ENCODE measurements around the gene ACO1.

The ACO1 gene

DNA sequence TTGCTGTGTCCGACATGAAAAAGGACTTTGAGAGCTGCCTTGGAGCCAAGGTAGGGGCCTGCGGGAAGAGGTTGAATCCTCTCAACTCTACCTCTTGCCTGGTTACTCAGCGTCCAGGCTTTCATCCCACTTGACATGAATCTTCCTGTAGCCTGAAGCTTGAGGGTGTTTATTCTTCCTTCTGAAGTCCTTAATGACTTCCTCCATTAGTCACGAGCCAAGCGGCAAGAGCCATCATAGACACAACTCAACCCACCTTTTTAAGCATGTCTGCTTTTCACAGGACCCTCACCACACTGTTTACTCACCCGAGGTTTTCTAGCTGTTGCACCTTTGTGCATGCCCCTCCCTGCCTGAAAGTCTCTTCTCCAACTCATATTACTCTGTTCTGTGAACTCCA, 40.2 kb downstream of the ACO1 start:
- no peak for DNase-seq

DNA sequence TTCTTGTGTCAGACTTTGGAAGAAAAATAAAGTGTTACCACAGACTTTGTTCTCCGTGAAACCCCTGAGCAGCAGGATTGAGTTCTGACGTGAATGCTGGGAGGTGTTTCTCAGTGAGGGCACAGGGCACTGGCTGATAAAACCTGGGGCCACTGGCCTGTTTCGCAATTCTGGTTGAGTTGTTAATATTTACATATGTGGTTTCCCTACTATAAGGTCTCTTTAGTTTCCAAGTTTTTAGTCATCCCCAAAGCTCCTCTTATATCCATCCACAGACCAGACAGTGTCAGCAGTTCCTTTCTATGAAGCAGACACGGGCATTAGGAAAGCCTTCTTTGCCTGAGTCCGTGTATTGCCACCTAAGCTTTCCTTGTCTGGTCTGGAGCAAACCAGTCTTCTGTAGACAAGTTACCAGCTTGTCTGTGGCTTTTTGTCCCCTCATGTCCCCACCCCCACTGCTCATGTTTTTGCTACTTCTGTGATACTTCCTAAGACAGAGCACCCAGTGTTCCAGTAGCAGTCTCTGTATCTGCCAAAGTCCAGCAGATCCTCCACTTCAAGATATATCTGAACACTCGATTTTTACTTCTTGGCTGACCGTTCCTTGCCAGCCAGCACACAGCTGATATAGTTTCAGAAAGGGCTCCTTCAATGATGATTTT, 42.0 kb downstream of the ACO1 start:
- no peak for DNase-seq

DNA sequence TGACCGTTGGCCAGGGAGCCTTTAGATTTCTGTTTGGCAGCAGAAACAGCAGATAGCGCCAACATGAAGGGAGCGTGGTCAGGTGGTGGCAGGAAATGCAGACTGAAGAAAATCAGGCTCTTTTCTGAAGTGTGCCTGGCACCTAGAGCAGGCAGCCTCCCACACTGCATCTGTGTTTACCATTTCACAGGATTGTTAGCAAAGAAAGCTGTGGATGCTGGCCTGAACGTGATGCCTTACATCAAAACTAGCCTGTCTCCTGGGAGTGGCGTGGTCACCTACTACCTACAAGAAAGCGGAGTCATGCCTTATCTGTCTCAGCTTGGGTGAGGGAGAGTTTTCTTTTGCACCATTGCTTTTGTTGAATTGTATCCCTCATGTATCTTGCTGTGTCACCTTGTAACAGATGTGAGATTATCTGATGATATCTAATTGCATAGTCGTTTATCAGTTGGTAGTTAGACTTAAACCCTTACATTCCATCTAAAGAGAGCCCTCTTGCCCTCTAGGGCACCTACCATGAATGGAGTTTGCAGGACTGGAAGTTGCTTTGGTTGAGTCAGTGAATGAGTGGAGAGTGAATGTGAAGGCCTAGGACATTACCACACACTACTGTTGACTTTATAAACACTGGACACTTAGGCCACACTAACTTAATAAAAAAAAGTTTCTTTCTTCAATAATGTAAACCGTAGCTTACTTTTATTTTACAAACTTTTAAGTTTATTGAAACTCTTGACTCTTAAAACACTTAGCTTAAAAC, 42.8 kb downstream of the ACO1 start:
- no peak for DNase-seq

DNA sequence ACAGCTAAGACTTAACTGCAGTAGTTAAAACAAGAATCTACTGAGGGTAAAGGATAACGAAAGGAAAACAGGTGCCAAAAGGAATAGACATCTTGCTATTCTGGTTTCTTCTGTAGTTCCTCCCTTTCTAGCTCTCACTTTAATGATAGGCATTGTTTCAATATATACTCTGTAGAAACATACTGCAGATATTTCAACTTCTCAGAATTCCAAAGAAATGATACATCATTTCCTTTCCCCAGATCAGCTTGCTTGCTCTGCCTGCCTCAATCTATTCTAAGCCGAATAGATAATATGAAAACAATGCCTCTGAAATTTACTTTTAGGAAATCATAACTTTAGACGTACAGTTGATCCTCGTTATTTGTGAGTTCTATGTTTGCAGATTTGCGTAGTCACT, 46.3 kb downstream of the ACO1 start:
- DNase-seq = no peak

DNA sequence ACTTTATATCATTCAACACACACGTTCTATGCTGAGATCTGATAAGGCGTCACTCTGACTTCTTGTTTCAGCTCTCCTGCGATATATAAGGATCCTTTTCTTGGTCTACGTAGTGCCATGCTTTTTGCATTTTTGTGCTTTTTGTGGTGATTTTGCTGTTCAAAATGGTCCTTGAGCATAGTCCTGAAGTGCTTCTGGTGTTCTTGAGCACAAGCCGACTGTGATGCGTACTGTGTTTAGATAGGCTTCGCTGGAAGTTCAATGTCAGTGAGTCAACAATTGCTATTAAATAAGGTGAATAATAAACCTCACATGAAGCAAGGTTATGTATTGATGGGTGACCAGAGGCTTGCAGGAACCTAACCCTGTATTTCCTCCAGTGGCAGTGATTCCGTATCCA, 46.8 kb downstream of the ACO1 start:
- no peak for DNase-seq

DNA sequence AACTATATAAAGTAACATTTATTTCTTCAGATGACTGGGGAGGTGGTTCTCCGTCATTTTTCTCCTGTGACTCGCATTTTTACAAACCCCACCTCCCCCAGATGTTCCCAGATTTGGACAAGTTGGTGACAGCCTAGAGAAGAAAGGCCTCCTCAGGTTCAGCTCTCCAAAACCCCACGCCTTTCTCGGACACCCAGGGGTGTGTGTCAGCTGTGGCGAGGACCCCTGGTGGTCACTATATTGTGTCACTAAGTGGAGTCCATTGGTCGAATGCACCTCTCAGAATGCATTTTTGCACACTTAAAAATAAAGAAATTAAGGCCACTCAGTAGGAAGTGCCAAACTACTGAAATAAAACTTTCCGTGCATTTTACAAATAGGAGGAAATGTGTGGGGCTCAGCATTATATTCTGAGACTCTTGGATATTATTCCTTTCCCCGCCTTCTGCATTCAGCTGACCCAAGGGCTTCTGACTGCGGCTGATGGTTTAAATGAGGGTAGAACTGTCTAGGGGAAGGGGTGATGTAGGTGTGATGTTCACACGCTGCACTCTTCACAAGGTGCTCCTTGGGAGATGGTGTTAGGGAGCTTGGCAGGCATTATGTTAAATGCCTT, 47.6 kb downstream of the ACO1 start:
- DNase-seq = peak; percentile 54

DNA sequence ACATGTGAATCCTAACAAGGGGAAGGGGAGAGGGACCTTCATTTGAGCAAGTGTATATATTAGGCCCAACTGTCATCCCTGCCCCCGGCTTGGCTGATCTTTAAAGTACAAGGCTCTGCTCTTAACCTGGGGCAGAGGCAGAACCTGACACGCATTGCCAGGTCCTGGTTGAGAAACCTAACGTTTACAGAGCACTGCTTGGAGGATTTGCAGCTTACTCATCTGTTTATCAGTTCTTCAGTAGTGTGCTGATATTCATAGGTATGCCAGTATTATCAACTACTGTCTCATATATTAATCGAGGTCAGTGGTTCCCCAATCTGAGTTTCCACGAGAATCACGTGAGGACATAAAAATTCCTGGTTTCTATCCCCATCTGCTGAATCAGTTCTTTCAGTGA, 50.4 kb downstream of the ACO1 start:
- no peak for DNase-seq

DNA sequence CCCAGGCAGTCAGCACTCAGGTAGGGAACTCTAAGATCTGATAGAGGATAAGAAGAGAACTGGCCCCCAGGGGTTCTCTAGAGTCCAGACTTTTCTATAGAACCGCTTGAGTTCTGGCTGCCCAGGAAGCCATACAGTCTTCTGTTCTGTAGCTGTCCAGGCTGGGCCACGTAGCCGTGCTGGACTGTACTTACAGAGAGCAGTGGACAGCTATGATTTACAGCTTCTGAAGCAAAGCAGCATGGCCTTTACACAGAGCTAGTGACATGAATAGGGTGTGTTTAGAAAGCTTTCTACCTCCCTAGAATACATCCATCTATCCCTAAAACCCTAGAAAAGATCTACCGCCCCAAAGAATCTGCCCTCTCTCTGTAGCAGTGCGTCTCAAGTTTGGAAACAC, 57.2 kb downstream of the ACO1 start:
- no peak for DNase-seq

DNA sequence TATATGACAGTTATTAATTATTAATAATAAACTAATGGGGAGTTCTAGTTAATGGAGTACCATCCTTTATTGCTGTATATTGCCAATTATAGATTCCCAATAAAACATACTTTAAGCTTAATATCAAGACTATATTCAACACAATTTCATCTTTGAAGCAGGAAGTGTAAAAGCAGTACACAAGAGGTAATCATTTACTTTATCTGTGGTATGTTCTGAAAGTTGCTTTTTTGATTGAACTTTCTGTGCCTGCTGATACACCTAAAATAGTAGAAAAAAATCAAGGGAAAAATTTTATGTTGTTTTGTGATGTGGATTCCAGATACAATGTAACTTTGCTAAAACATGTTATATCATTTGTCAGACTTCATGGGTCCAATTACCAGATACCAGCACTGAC, 58.0 kb downstream of the ACO1 start:
- no peak for DNase-seq

DNA sequence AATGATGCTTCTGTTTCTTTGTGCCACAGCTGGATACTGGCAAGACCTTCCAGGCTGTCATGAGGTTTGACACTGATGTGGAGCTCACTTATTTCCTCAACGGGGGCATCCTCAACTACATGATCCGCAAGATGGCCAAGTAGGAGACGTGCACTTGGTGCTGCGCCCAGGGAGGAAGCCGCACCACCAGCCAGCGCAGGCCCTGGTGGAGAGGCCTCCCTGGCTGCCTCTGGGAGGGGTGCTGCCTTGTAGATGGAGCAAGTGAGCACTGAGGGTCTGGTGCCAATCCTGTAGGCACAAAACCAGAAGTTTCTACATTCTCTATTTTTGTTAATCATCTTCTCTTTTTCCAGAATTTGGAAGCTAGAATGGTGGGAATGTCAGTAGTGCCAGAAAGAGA, 65.5 kb downstream of the ACO1 start:
- no peak for DNase-seq

DNA sequence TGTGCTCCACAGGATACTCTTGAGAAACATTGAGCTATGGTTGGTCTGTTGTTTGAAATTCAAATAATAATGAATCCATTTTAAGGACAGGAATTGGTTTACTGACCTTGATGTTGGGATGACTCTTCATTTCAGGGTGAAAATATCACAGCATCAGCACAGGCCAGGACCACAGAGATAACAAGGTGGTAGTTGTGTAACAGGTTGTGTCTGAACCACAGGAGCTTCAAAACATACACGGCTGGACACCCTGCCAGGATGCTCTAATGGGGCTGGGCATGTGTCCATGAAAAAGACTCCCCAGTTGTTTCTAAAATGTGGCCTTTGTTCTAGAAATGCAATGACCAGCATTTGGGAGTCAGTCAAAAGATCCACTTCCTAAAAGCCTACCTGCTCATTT, 69.8 kb downstream of the ACO1 start:
- DNase-seq = no peak

DNA sequence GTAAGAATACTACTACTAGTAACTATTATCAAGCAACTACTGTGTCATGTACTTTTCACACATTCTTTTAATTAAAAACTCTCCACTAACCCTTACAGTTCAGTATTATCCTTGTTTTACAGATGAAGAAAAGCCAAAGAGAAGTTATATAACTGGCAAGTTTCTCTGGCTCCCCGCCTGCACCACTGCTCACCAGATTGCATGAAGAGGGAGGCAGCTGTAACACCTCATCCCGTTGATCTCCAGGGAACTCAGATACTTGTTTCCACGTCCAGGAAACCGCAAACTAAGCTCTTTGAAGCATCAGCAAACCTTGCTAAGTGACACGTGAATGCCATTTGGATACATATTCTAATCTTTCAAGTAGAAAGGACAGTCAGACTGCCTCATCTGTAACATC, 71.3 kb downstream of the ACO1 start:
- DNase-seq = no peak

DNA sequence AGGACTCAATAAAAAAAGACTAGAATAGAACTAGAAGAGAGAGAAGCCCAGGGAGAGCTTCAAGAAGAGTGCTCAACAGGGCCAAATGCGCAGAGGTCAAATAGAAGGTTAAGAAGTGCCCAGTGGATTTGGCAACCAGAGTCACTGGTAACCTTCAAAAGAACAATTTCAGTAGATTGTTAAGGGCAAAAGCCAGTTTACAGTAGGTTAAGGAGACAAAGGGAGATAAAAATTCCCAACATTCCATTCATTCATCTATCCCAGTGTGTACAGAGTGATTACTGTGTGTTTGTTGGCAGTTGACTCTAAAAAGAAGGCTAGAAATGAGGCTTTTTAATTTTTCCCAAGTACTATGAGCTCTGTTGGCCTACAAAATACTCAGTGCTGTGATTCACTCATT, 72.1 kb downstream of the ACO1 start:
- DNase-seq = no peak

DNA sequence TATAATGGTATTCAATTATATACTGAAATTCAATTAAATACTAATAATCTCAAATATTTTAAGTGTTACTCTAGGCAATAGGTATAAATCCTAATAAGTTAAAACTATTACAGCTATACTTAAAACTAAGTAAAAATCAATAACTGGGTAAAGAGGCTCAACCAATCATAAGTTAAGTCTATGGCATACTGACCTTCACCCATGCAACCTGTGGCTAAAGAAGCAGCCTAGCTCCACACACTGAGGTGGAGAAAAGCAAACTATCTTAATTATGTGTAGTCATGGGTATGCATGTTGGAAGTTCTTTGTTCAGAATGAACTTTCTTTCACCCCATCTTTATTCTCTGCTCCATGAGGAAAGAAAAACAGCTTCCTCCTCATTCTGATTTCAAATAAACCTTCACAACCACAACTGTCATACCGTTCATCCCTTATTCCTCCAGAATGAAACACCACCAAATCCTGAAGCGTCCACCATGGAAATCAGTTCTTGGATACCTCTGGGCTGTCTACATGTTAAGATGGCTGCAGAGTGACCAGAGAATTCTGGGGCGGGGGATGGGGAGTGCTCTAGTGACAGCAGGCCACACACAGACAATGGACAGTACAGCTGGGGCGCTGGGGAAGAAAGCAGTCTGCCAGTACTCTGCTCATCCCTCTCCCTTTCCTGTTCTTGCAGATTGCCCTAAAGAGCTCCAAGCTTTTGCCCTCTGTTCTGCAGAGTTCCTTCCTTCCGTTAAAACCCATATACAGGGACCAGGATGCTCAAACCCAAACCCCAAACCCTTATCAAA, 79.3 kb downstream of the ACO1 start:
- DNase-seq = no peak

DNA sequence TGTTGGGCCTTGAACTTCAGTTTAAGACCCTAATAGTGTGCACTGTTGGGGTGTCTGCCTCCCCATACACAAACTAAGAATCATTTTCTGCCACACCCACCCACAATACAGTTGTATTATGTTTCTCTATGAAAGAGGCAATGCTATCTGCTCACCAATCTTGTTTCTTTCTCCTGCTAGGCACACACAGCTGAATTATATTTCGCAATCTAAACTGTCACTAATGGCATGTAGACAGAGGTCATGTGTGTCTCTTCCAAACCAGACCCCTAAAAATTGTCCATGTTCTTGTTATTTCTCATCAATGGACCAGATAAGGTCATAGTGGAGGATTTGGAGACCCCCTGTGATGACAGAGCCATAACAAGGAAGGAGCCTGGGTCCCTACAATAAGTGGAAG, 84.3 kb downstream of the ACO1 start:
- DNase-seq = no peak

DNA sequence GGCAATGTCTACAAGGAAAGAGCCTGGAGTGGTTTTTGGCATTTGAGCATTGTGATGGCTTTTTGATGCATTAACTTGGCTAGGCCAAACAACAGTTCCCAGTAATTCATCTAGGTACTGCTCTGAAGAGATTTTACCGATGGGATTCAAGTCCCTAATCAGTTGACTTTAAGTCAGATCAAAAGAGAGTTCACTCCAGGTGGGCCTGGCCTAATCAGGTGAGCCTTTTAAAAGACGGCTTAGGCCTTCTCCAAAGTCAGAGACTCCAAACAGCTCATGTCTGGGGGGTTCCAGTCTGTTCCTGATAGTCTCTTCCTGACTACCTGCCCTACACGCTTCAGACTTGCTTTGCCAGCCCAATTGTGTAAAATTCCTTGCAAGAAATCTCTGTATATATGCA, 87.9 kb downstream of the ACO1 start:
- no peak for DNase-seq

DNA sequence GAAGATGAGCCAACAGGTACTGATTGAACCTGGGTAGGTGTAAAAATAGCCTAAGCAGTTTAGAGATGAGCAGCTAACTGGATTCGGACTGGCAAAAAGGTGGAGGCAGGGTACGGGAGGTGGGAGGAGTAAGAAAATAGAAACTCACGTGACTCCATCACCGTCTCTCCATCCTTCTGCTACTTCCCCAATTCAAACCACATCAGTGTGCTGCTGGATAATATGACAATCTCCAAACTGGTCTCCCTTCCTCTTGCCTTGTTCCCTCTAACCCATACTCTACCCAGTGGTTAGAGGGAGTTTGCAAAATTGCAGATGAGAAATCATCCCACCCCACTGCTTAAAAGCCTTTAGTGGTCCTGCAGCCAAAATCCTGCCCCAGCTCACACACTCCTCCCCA, 98.9 kb downstream of the ACO1 start:
- no peak for DNase-seq

DNA sequence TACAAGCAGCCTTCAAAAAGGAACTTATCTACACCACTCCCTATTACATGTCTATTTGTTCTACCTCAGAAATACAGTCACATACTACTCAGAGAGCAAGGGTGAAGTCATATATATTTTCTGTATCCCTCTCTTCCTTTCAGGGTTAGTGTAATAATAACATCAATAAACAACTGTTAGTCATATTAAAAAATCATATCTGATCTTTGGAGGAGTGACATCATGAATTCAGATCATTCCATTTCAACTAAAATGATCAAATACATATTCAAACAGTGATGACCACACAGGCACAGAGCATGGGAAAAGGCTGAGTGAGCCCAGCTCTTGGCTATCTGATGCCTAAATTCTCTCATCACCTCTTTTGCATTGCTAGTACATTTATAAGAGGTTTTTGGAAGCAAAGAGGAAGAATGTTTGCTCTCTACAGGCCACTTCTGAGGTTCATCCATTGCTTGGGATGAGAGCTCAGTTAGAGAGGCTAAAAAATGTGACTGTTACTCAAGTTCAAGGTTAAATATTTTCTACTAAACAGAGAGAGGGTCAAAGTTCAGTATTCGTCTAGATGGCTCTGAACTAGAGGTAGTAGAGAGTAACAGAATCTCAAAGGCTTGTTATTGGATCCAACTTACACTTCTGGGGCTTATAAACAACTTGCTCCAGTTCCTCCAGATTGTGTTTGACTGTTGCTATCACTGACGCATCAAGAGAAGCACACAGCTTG, 102.6 kb downstream of the ACO1 start:
- no peak for DNase-seq

DNA sequence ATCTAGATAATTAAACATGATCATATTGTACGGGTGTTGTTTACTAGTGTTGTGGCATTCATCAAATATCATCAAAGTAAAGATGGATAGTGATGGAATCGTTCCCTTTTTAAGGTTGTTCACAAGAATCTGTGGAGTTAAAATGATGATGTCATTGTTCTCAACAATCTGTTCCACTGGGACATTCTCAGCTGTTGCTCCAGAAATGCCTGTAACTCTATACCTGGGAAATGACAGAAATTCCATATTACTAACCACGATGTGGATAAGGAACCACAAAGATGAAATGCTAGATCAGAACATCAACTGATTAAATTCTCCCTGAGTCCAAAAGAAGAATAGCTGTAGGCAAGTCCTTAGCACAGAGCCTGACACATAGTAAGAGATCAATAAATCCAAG, 103.5 kb downstream of the ACO1 start:
- DNase-seq = no peak

DNA sequence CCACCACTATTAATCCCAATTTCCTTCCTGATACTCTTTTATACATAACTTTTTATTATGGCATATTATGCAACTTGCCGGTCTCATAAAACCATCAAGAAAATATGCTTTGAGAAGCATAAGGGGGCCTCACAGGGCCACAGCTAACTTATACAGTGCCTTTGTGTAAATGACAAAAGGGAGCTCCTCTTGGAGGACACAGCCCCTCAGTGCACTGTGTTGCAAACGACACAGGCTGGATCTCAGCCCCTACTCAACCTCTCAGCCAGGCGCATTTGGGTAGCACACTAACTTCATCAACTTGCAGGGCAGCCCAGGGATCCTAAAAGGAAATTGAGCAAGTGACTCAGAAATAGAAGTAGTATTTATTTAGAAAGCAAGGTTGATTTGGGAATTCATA, 106.2 kb downstream of the ACO1 start:
- no peak for DNase-seq

DNA sequence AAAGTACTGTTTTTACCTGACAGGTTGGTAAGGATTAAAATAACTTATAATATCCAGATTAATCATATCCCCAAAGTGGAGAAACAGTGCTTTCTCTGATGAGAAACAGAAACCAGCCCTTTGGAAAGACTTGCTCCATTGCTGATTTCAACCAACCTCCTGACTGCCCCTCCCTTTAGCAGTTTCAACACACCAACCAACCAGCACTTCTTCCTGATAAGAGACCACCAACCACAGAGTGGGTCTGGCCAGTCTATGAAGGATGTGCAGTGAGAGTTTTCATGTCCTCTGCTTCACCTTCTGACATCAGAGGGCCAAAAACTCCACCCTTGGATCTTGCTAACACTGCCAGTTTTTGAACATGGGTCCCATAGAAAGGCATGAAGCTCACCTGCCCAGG, 113.5 kb downstream of the ACO1 start:
- no peak for DNase-seq

DNA sequence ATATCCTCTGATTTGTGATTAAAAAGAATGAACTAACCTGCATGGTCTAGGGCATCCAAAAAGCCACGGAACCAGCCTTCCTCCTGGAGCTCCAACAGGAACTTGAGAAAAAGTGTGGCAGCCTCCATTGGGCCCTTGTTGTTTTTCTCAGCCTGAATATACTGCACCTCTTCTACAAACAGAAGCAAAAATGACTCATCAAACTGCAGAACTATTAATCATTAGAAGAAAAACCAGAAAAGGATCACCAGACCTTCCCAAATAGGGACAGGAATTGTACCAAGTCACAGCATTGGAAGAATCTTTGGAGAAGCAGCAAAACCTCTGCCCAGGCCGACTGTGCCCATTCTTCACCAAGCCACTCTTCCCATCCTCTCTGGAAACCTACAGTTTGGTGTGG, 116.3 kb downstream of the ACO1 start:
- DNase-seq = no peak

DNA sequence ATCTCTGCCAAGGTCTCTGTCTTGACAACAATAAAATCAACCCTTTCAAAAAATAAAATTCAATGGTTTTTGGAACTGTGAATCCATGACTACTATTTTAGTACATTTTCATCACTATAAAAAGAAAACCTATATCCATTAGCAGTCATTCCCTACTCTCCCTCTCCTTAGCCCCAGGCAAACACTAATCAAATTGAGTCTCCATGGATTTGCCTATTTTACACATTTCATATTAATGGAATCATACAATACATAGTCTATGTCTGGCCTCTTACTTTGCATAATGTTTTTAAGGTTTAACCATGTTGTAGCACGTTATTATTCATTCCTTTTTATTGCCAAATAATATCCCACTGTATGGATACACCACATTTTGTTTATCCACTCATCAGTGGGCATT, 117.4 kb downstream of the ACO1 start:
- DNase-seq = no peak

Data from NCI-H146 (cell line).